ENCODE measurements around the gene UGT1A3.
"Not testable (repeated sequence)": the region's sequence is repeated elsewhere in the genome, so short reads cannot be mapped to it uniquely, and the experiment has no call there.

The UGT1A3 gene

DNA sequence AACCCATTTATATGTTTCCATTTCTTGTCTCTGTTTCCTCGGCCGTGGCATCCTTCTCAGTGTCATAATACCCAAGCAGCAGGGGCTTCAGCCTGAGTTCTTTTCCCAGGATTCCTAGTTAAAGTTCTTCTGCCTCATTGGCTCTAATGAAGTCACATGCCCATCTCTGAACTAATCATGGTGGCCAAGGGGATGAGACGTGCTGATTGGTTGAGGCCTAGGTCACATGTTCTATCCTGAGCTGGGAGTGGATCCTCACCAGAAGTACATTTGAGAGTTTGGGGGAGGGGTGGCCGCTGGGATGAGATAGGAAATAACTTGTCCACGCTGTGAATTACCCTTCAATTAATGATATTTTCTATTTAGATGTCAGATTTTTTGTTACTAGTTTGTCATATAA, 19.9 kb upstream of the UGT1A3 start:
- DNase-seq: no peak

DNA sequence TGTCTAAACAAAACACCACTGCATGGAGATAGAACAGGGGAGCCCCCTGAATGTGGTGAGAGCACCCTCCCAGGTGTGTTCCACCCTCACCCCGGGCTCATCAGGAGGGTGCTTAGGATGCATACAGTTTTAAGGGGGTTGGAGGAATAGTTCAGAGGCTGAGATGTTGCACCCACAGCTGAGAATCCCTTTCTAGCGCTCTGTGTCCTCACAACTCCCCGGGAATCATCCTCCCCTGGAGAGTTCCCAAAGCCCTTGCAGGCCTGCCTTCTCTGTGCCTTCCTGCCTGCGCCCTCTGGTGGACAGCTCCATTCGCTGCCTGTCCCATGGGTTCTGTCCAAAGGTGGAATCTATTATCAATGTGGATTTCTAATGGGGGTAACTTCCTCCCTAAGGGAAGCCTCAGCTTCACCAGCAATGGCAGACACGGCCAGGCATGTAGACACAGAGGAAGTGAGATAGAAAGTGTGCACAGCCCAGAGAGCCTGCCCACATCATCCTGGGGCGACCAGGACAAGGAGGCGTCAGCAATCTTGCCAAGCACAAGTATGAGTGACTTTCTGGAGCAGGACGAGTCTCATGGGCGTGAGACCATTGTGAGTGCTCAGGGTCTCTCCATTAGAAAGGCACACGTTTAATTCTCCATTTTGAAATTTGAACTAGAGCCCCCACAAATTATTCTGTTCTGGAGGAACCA, 17.4 kb upstream of the UGT1A3 start:
- DNase-seq: no peak

DNA sequence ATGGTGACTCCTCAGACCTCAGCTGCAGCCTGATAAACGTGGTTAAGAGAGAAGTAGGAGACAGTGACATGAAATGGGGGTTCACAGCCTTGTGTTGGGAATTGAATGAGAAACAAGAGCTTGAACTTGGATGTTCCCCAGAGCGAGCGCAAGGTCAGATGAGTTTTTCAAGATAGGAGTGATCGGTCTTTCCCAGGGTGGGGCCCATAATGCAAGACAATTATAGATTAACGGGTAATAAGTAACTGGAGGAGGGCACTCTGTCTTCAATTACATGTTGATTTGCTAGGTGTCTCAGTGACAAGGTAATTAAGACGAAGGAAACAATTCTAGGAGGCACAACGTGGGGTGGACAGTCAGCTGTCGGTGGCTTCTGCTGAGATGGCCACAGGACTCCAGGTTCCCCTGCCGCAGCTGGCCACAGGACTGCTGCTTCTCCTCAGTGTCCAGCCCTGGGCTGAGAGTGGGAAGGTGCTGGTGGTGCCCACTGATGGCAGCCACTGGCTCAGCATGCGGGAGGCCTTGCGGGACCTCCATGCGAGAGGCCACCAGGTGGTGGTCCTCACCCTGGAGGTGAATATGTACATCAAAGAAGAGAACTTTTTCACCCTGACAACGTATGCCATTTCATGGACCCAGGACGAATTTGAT, 16.1 kb upstream of the UGT1A3 start, which contains the start of gene UGT1A5:
Gene UGT1A5, plus strand, starts transcription at position 297 of the 651 bp plus-strand sequence. Its CDS starts 85 bp downstream, at position 382.
- DNase-seq: no peak

DNA sequence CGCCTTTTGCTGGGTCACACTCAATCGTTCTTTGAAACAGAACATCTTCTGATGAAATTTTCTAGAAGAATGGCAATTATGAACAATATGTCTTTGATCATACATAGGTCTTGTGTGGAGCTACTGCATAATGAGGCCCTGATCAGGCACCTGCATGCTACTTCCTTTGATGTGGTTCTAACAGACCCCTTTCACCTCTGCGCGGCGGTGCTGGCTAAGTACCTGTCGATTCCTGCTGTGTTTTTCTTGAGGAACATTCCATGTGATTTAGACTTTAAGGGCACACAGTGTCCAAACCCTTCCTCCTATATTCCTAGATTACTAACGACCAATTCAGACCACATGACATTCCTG, 15.6 kb upstream of the UGT1A3 start:
- no peak for DNase-seq

DNA sequence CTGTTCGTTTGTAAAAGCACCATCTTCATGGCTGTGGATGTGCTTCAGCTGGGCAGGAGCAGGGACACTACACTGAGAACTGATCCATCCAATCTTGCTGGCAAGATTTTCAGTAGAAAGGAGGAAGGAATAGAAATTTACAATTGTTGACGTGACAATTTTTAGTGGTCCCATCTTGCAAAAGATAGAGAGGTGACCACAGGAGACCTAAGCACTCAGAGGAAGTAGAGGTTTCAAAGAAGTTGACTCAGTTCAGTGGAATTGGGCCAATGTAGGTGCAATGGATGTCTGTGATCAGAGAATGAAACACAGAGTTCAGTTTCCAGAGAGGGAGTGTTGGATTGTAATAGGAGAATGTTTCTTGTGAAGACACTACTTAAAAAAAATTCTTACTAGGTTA, 14.7 kb upstream of the UGT1A3 start:
- no peak for DNase-seq

DNA sequence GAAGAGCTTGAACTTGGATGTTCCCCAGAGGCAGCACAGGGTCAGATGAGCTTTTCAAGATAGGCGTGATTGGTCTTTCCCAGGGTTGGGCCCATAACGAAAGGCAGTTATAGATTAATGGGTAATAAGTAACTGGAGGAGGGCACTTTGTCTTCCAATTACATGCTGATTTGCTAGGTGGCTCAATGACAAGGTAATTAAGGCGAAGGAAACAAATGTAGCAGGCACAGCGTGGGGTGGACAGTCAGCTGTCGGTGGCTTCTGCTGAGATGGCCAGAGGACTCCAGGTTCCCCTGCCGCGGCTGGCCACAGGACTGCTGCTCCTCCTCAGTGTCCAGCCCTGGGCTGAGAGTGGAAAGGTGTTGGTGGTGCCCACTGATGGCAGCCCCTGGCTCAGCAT, 10.3 kb upstream of the UGT1A3 start, which contains the start of gene UGT1A4:
Gene UGT1A4, plus strand, starts transcription at position 185 of the 400 bp plus-strand sequence. Its CDS starts 85 bp downstream, at position 270.
- DNase-seq: no peak

DNA sequence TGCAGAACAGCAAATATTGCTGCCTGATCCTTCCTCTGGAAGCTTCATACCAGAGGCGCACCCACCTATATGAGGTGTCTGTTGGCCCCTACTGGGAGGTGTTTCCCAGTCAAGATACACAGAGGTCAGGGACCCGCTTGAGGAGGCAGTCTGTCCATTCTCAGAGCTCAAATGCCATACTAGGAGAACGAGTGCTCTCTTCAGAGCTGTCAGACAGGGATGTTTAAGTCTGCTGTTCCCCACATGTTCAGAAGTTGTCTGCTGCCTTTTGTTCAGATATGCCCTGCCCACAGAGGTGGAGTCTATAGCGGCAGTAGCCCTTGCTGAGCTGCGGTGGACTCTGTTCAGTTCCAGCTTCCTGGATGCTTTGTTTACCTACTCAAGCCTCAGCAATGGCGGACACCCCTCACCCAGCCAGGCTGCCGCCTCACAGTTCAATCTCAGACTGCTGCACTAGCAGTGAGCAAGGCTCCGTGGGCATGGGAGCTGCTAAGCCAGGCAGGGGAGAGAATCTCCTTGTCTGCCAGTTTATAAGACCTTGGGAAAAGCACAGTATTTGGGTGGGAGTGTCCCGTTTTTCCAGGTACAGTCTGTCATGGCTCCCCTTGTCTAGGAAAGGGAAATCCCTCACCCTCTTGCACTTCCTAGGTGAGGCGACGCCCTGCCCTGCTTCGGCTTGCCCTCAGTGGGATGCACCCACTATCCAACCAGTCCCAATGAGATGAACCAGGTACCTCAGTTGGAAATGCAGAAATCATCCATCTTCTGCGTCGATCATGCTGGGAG, 8.2 kb downstream of the UGT1A3 start:
- DNase-seq: not testable (repeated sequence)

DNA sequence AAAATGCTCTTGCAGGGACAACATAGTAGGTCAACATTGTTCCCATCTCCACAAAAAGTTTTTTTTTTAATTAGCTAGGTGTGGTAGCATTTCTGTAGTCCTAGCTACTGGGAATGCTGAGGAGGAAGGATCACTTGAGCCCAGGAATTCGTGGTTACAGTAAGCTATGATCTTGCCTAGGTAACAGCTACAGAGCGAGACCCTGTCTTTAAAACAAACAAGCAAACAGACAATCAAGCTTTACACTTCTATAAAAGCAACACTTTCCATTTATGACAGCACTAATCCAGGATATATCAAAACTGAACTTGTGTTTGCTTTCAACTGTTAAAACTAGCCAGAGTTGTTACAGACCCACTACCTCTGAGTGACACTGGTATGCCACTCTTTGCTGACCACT, 12.0 kb downstream of the UGT1A3 start:
- no peak for DNase-seq

DNA sequence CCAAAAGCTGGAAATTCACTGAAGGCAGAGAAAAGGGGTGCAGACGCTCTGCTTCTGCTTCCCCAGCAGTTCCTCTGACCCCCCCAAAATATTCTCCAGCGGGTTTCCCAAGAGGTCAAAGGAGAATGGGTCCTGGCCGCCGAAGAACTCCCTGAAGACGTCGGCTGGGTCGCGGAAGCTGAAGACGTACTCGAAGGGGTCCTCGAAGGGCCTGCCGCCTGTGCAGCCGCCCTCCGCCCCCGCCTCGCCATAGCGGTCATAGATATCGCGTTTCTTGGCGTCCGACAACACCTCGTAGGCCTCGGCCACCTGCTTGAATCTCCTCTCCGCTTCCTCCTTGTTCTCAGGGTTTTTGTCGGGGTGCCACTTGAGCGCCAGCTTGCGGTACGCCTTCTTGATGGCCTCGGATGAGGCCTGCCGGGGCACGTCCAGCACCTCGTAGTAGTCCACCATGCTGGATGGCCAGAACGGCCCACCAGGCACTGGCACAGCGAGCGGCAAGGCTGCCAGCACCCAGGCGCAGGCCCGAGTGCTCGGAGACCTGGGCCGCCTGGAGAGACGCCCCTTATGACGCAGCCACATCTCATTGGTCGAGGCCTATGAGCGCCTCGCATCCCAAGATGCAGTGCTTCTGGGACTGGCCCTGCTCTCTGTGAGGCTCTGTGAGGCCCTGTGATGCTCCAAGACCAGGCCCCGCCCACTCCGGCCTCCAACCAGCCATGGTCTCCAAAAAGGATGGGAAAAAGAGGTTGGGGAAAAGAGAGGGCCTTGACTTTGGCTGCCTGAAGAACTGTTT, 14.8 kb downstream of the UGT1A3 start:
- DNase-seq: no peak

DNA sequence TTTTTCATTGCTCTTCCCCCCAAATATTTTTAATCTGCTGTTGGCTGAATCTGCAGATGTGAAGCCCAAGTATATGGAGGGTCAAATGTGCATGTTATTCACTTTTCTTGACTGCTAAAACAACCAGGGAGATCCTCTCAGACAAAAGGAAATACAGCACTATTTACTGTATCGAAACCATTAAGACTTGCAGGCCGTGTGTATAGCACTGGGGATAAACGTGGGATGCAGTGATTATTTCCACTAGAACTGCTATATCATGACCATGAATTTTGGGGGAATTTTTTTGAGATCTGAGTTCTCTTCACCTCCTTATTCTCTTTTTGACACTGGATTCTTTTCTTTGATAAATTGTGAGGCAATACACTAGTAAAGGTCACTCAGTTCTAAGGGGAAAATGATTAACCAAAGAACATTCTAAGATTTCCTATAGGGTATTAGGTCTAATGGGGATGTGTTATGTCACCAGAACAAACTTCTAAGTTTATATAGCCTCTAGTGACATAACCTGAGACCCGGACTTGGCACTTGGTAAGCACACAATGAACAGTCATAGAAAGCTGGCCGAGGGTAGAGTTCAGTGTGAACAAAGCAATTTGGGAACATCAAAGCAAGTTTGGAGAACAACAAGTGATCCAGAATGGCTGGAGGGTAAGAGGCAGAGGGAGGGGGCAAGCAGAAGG, 16.4 kb downstream of the UGT1A3 start:
- DNase-seq: no peak

DNA sequence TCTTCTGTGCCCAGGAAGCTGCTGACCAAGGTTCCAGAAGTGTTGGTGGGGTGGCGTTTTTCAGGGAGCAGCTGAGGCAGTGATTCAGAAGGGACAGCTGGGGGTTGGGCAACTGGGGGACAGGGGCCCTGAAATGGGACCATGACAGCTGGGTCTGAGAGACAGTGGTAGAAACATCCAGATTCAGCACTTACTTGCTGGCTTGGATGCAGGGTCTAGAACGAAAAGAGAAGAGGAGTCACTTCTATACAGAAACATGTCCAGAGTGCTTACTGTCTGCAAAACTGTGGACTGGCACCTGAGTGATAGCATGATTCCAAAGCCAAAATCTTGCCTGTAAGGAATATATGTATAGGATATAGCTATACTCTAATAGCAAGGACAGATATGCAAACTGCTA, 17.0 kb downstream of the UGT1A3 start:
- not testable (repeated sequence) for DNase-seq

DNA sequence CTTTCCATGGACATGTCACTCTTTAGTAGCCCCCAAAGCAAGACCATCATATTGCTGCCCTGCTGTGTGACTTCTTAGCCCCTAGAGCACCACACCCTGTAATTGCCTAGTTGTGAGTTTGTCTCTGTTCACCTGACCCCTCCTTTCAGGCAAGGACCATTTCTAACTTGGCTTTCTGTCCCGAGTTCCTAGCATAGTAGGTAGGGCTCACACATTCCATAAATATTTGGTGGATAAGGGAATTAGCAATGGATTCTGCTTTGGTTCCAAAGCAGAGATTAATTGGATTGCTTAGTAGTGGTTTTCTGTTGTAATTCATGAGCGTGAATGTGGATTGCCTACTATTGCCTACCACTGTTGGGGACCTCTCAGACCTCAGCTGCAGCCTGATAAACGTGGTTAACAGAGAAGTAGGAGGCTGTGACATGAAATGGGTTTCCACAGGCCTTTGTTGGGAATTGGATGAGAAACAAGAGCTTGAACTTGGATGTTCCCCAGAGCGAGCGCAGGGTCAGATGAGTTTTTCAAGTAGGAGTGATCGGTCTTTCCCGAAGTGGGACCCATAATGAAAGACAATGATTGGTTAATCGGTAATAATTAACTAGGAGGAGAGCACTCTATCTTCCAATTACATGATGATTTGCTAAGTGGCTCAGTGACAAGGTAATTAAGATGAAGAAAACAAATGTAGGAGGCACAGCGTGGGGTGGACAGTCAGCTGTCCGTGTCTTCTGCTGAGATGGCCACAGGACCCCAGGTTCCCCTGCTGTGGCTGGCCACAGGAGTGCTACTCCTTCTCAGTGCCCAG, 17.8 kb downstream of the UGT1A3 start:
- no peak for DNase-seq

DNA sequence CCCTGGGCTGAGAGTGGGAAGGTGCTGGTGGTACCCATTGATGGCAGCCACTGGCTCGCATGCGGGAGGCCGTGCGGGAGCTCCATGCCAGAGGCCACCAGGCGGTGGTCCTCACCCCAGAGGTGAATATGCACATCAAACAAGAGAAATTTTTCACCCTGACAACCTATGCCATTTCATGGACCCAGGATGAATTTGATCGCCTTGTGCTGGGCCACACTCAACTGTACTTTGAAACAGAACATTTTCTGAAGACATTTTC, 18.4 kb downstream of the UGT1A3 start:
- DNase-seq: no peak

DNA sequence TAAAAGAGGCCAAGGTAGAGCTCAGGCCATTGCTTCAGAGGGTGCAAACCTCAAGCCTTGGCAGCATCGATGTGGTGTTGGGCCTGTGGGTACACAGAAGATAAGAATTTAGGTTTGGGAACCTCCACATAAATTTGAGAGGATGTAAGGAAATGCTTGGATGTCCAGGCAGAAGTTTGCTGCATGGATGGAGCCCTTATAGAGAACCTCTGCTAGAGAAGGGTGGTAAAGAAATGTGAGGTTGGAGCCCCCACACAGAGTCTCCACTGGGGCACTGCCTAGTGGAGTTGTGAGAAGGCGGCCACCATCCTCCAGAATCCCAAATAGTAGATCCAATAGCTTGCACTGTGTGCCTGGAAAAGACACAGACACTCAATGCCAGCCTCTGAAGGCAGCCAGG, 21.8 kb downstream of the UGT1A3 start:
- DNase-seq: not testable (repeated sequence)

DNA sequence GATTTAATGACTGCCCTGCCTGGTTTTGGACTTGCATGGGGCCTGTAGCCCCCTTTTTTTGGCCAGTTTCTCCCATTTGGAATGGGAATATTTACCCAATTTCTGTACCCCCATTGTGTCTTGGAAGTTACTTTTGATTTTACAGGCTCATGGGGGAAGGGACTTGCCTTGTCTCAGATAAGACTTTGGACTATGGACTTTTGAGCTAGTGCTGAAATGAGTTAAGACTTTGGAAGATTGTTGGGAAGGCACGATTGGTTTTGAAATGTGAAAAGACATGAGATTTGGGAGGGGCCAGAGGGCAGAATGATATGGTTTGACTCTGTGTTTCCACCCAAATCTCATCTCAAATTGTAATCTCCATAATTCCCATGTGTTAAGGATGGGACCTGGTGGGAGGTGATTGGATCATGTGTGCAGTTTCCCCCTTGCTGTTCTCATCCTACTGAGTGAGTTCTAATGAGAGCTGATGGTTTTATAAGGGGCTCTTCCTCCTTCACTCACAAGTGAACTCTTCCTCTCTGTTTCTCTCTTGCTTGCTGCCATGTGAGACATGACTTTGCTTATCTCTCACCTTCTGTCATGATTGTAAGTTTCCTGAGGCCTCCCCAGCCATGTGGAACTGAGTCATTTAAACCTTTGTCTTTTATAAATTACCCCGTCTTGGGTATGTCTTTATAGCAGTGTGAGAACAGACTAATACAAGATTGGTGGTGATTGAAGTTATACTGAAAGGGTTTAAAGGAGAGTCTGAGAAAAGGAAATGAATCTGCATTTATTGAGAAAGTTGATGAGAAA, 22.6 kb downstream of the UGT1A3 start:
- not testable (repeated sequence) for DNase-seq

DNA sequence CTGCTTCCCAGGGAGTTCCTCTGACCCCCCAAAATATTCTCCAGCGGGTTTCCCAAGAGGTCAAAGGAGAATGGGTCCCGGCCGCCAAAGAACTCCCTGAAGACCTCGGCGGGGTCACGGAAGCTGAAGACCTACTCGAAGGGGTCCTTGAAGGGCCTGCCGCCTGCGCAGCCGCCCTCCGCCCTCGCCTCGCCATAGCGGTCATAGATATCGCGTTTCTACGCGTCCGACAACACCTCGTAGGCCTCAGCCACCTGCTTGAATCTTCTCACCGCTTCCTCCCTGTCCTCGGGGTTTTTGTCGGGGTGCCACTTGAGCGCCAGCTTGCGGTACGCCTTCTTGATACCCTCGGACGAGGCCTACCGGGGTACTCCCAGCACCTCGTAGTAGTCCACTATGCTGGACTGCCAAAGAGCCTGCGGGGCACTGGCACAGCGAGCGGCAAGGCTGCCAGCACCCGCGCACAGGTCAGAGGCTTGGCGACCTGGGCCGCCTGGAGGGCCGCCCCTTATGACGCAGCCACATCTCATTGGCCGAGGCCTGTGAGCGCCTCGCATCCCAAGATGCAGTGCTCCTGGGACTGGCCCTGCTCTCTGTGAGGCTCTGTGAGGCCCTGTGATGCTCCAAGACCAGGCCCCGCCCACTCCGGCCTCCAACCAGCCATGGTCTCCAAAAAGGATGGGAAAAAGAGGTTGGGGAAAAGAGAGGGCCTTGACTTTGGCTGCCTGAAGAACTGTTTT, 26.2 kb downstream of the UGT1A3 start:
- DNase-seq: no peak

DNA sequence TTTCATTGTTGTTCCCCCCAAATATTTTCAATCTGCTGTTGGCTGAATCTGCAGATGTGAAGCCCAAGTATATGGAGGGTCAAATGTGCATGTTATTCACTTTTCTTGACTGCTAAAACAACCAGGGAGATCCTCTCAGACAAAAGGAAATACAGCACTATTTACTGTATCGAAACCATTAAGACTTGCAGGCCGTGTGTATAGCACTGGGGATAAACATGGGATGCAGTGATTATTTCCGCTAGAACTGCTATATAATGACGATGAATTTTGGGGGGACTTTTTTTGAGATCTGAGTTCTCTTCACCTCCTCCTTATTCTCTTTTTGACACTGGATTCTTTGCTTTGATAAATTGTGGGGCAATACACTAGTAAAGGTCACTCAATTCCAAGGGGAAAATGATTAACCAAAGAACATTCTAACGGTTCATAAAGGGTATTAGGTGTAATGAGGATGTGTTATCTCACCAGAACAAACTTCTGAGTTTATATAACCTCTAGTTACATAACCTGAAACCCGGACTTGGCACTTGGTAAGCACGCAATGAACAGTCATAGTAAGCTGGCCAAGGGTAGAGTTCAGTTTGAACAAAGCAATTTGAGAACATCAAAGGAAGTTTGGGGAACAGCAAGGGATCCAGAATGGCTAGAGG, 27.7 kb downstream of the UGT1A3 start:
- no peak for DNase-seq

DNA sequence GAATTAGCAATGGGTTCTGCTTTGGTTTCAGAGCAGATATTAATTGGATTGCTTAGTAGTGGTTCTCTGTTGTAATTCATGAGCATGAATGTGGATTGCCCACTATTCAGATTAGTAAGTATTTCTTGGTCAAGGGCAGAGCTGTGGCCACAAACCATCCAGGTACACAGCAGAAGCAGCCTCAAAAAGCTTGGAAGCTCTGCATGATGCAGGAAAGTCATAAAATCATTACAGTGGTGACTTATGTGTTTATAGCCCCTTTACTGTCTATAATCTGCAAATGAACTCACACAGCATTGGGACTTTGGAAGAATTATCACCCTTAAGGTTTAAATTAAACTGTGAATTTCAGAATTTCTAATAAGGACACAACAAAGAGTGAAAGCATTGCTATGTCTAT, 29.3 kb downstream of the UGT1A3 start:
- no peak for DNase-seq

DNA sequence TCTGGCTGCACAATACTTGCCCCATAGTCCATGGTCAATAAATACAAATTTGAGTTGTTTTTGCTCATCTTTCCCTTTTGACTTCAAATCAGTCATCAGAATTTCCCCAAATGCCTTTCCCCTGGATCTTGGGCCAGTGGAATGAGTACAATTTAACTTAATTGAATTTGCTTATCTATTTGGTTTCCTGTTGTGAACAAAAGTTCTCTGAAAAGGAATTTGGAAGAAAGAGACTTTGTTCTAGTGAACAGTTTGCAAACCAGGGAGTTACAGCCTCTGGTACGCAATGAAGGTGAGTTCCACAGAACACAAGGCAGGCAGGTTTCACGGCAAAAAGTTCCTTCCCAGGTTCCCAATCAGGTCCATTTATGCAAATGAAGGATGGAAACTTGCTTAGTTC, 30.0 kb downstream of the UGT1A3 start:
- no peak for DNase-seq

DNA sequence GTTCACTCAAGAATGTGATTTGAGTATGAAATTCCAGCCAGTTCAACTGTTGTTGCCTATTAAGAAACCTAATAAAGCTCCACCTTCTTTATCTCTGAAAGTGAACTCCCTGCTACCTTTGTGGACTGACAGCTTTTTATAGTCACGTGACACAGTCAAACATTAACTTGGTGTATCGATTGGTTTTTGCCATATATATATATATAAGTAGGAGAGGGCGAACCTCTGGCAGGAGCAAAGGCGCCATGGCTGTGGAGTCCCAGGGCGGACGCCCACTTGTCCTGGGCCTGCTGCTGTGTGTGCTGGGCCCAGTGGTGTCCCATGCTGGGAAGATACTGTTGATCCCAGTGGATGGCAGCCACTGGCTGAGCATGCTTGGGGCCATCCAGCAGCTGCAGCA, 31.2 kb downstream of the UGT1A3 start, which contains the start of gene UGT1A1:
Gene UGT1A1, plus strand, starts transcription at position 228 of the 400 bp plus-strand sequence. Its CDS starts 18 bp downstream, at position 246.
- DNase-seq: no peak

Data from DMS79 (cell line).